ENCODE results near the gene CMPK1.

- TF ChIP-seq CTCF (IDR thresholded peaks at IDR 0.05) (no peak), POLR2A (IDR thresholded peaks at IDR 0.05) (no peak)
Observed at GRCh38 chr1:47407481-47407880, 73.9 kb downstream of the CMPK1 start.
